H1 (cell line): ENCODE data around the gene INSM1. TPM values are rescaled to one million over a fixed set of nuclear protein-coding genes. Genes with fewer than 3 reads are reported as not detected.

Source experiments
- CTCF ChIA-PET: fragments of 300-600 bp; sonication (Branson Sonifier 250); formaldehyde crosslinking; loops from one replicate; lab custom pipeline; 2021; ENCODE audit not compliant: partially characterized antibody; lab: Charles Lee
- POLR2A ChIA-PET: fragments of 300-600 bp; sonication (Branson Sonifier 250); formaldehyde crosslinking; loops from one replicate; lab custom pipeline; 2021; ENCODE audit warnings: inconsistent platforms; ENCODE audit not compliant: partially characterized antibody; lab: Charles Lee
- DNase-seq, 2 experiments: peaks; one replicate each; pipeline versions ENCODE4 v3.0.0 to v3.0.0-alpha.2; 2010 to 2022; ENCODE audit warnings: low spot score in 2 of 2, low read depth in 1 of 2, mixed read lengths in 1 of 2
- FAIRE-seq: peaks from 2 replicates; lab custom pipeline; 2011; peaks lifted over from hg19 to GRCh38; lab: Jason Lieb, UNC
- H2AFZ ChIP-seq: 2 replicates; pipeline ENCODE4 v1.8.1; 2012; ENCODE audit warnings: low read length, inconsistent platforms
- H2AK5ac ChIP-seq: 2 replicates; pipeline ENCODE4 v1.6.1; 2013; ENCODE audit warnings: low read depth, low read length
- H2BK120ac ChIP-seq: replicated peaks from 2 replicates; pipeline ENCODE3; 2013; ENCODE audit warnings: low read depth, low read length, inconsistent platforms
- H2BK12ac ChIP-seq: 2 replicates; pipeline ENCODE4 v1.6.1; 2013; ENCODE audit warnings: low read depth, low read length
- H2BK15ac ChIP-seq: 2 replicates; pipeline ENCODE4 v1.6.1; 2013; ENCODE audit warnings: low read length
- H2BK20ac ChIP-seq: 2 replicates; pipeline ENCODE4 v1.6.1; 2013; ENCODE audit warnings: low read length
- H2BK5ac ChIP-seq: 2 replicates; pipeline ENCODE4 v1.6.1; 2013; ENCODE audit warnings: low read depth, low read length
- H3K14ac ChIP-seq: 2 replicates; pipeline ENCODE4 v1.6.1; 2013; ENCODE audit warnings: inconsistent platforms; ENCODE audit not compliant: insufficient read length
- H3K18ac ChIP-seq: 2 replicates; pipeline ENCODE4 v1.6.1; 2013; ENCODE audit warnings: low read length; ENCODE audit errors: extremely low read depth
- H3K23ac ChIP-seq: 2 replicates; pipeline ENCODE4 v1.6.1; 2013; ENCODE audit warnings: inconsistent platforms; ENCODE audit not compliant: insufficient read length
- H3K23me2 ChIP-seq: 2 replicates; pipeline ENCODE4 v1.6.1; 2013; ENCODE audit warnings: low read depth, low read length
- H3K27ac ChIP-seq: 2 replicates; pipeline ENCODE4 v1.6.1; 2011; ENCODE audit warnings: low read depth, low read length, inconsistent platforms
- H3K27me3 ChIP-seq, 4 experiments: replicated peaks in 1 of 4; 1 replicate in 1 of 4; 2 replicates in 3 of 4; pipeline versions ENCODE4 v1.6.1 to v1.8.1; 2011 to 2013; ENCODE audit warnings: low read length in 3 of 4, mild to moderate bottlenecking in 3 of 4, inconsistent platforms in 2 of 4, mixed read lengths in 2 of 4, moderate library complexity in 1 of 4; ENCODE audit not compliant: control insufficient read depth in 3 of 4, insufficient read depth in 3 of 4; ENCODE audit errors: extremely low read depth in 1 of 4
- H3K36me3 ChIP-seq, 4 experiments: 2 replicates each; pipeline versions ENCODE4 v1.6.1 to v1.8.1; 2011 to 2013; ENCODE audit warnings: mild to moderate bottlenecking in 4 of 4, low read length in 3 of 4, moderate library complexity in 2 of 4, control low read depth in 1 of 4, inconsistent platforms in 1 of 4; ENCODE audit not compliant: insufficient read depth in 4 of 4, control insufficient read depth in 2 of 4
- H3K4ac ChIP-seq: replicated peaks from 2 replicates; pipeline ENCODE3; 2013; ENCODE audit warnings: low read length, low read depth, mixed read lengths, inconsistent platforms; ENCODE audit not compliant: insufficient read length
- H3K4me1 ChIP-seq, 4 experiments: replicated peaks in 1 of 4; 1 replicate in 1 of 4; 2 replicates in 3 of 4; pipeline versions ENCODE4 v1.6.1 to v1.8.1; 2011 to 2013; ENCODE audit warnings: low read length in 3 of 4, inconsistent platforms in 2 of 4, mixed read lengths in 1 of 4; ENCODE audit not compliant: insufficient read depth in 4 of 4, control insufficient read depth in 3 of 4
- H3K4me2 ChIP-seq, 2 experiments: 2 replicates each; pipeline versions ENCODE4 v1.6.1 to v1.8.1; 2011 to 2013; ENCODE audit warnings: low read depth in 2 of 2, low read length in 2 of 2, control low read depth in 1 of 2, inconsistent platforms in 1 of 2, mild to moderate bottlenecking in 1 of 2; ENCODE audit not compliant: insufficient read depth in 1 of 2
- H3K4me3 ChIP-seq, 4 experiments: fragments of 200-600, 300-600 bp in 1 of 4; sonication (generic), shearing (Covaris generic), sonication (Bioruptor Twin) in 1 of 4; 2 replicates each; pipeline versions ENCODE4 v1.5.1 to v1.8.1; 2011 to 2016; ENCODE audit warnings: low read length in 4 of 4, low read depth in 3 of 4, control low read depth in 2 of 4, inconsistent platforms in 2 of 4, mild to moderate bottlenecking in 2 of 4, mixed read lengths in 1 of 4, moderate library complexity in 1 of 4; ENCODE audit not compliant: insufficient read depth in 2 of 4; ENCODE audit errors: extremely low read depth in 1 of 4
- H3K56ac ChIP-seq: replicated peaks from 2 replicates; pipeline ENCODE3; 2013; ENCODE audit warnings: low read depth, mild to moderate bottlenecking, mixed read lengths, low read length, inconsistent platforms; ENCODE audit not compliant: insufficient read length
- H3K79me1 ChIP-seq: 2 replicates; pipeline ENCODE4 v1.6.1; 2013; ENCODE audit warnings: low read depth, low read length, control low read depth
- H3K79me2 ChIP-seq, 2 experiments: 2 replicates each; pipeline versions ENCODE4 v1.6.1 to v1.8.1; 2012 to 2013; ENCODE audit warnings: low read length in 2 of 2, mild to moderate bottlenecking in 2 of 2, inconsistent platforms in 1 of 2; ENCODE audit not compliant: insufficient read depth in 2 of 2, control insufficient read depth in 1 of 2
- H3K9ac ChIP-seq, 4 experiments: replicated peaks in 1 of 4; 1 replicate in 1 of 4; 2 replicates in 3 of 4; pipeline versions ENCODE4 v1.6.1 to v1.8.1; 2011 to 2013; ENCODE audit warnings: low read depth in 3 of 4, low read length in 3 of 4, control low read depth in 2 of 4, mild to moderate bottlenecking in 2 of 4, moderate library complexity in 2 of 4, inconsistent platforms in 1 of 4; ENCODE audit errors: extremely low read depth in 1 of 4
- H3K9me3 ChIP-seq, 2 experiments: 2 replicates each; pipeline versions ENCODE4 v1.6.1 to v1.8.1; 2012 to 2013; ENCODE audit warnings: mild to moderate bottlenecking in 2 of 2, moderate library complexity in 2 of 2, control low read depth in 1 of 2, inconsistent platforms in 1 of 2, low read depth in 1 of 2, low read length in 1 of 2, mixed read lengths in 1 of 2; ENCODE audit not compliant: insufficient read depth in 2 of 2
- H4K20me1 ChIP-seq, 2 experiments: replicated peaks in 1 of 2; 2 replicates each; pipeline versions ENCODE3 to v1.8.1; 2011 to 2013; ENCODE audit warnings: inconsistent platforms in 2 of 2, low read length in 2 of 2, mild to moderate bottlenecking in 1 of 2; ENCODE audit not compliant: insufficient read depth in 2 of 2, control insufficient read depth in 1 of 2
- H4K5ac ChIP-seq: 2 replicates; pipeline ENCODE4 v1.6.1; 2013; ENCODE audit warnings: low read length, low read depth, mixed read lengths, inconsistent platforms; ENCODE audit not compliant: insufficient read length
- H4K8ac ChIP-seq: 2 replicates; pipeline ENCODE4 v1.8.0; 2013; ENCODE audit warnings: mild to moderate bottlenecking, moderate library complexity, low read length, inconsistent platforms; ENCODE audit not compliant: insufficient read depth; ENCODE audit errors: extremely low read depth
- H4K91ac ChIP-seq: replicated peaks from 2 replicates; pipeline ENCODE3; 2013; ENCODE audit warnings: low read length, mixed read lengths, inconsistent platforms; ENCODE audit not compliant: insufficient read length
- BACH1 ChIP-seq: IDR thresholded peaks from 2 replicates; pipeline ENCODE4 v1.6.1; 2012; ENCODE audit warnings: low read length, improper control_type of control experiment
- CEBPB ChIP-seq: IDR thresholded peaks from 2 replicates; pipeline ENCODE4 v1.6.1; 2012; ENCODE audit warnings: low read depth, low read length
- E2F6 ChIP-seq: IDR thresholded peaks from 2 replicates; pipeline ENCODE4 v1.6.1; 2012; ENCODE audit warnings: inconsistent platforms
- HDAC6 ChIP-seq: IDR thresholded peaks from one replicate; pipeline ENCODE4 v1.7.1; 2012; ENCODE audit warnings: low read depth, mild to moderate bottlenecking, inconsistent platforms, low read length, moderate library complexity
- KDM5A ChIP-seq: fragments of 200-600 bp; IDR thresholded peaks from 2 replicates; pipeline ENCODE4 v1.7.1; 2012; ENCODE audit warnings: mild to moderate bottlenecking, low read length, inconsistent platforms, mixed read lengths
- PHF8 ChIP-seq: fragments of 200-600 bp; sonication (generic); conservative IDR thresholded peaks from 2 replicates; pipeline ENCODE4 v1.7.1; 2012; ENCODE audit warnings: low read depth, mild to moderate bottlenecking, inconsistent platforms, low read length, moderate library complexity
- RNF2 ChIP-seq: fragments of 200-900, 300-1000 bp; sonication (generic); IDR thresholded peaks from 2 replicates; pipeline ENCODE4 v1.7.1; 2016; ENCODE audit warnings: borderline replicate concordance, low read depth, mild to moderate bottlenecking, antibody characterized with exemption, low read length; ENCODE audit not compliant: poor library complexity, severe bottlenecking; ENCODE audit errors: missing control alignments
- SP2 ChIP-seq: IDR thresholded peaks from 2 replicates; pipeline ENCODE4 v1.6.1; 2012; ENCODE audit warnings: mild to moderate bottlenecking, low read length, inconsistent platforms
- TAF1 ChIP-seq: IDR thresholded peaks from 2 replicates; pipeline ENCODE4 v1.6.1; 2011; ENCODE audit warnings: mild to moderate bottlenecking, low read depth, low read length
- WGBS, 2 experiments: shearing (Covaris generic) in 1 of 2; methylation state at CpG; one replicate each; pipeline versions ENCODE4 v1.1.6 to v1.1.7; 2013 to 2015; ENCODE audit warnings: low lambda C conversion rate in 2 of 2, mixed read lengths in 2 of 2, inconsistent platforms in 1 of 2, low coverage in 1 of 2, missing lambda C conversion rate in 1 of 2; ENCODE audit not compliant: insufficient replicate concordance in 2 of 2, insufficient coverage in 1 of 2, insufficient read length in 1 of 2; ENCODE audit errors: extremely low coverage in 1 of 2, missing lambda C conversion rate in 1 of 2; 5-methylcytosine and 5-hydroxymethylcytosine counted together
- polyA plus RNA-seq, 7 experiments: library from polyadenylated mRNA; depleted of rRNA in 3 of 7; stranded (reverse) in 5 of 7; unstranded in 2 of 7; fragments of >200 nt in 5 of 7; fragments of 200-250 nt in 2 of 7; gene quantifications; 1 replicate in 5 of 7; 2 replicates in 1 of 7; 4 replicates in 1 of 7; pipeline versions ENCODE4 v1.2.1 to v1.2.3, GENCODE V29; 2011 to 2013; ENCODE audit warnings: missing spikeins in 2 of 7, mixed read lengths in 2 of 7
- total RNA-seq: library from RNA; stranded (reverse); fragmentation: NEBNext Ultra II Directional; extraction: Animal tissue kit (Norgen Biotek cat#: 25700); gene quantifications from 2 replicates; pipeline ENCODE4 v1.2.1, GENCODE V29; 2021
- TF ChIP-seq, protein P1 (sequence below): IDR thresholded peaks from 2 replicates; pipeline ENCODE4 v1.6.1; 2011; ENCODE audit warnings: low read depth, mild to moderate bottlenecking, low read length; ENCODE audit not compliant: insufficient read depth

INSM1 gene
- total and polyA plus RNA-seq, 2 of the 8 experiments (the other 6 are each of a cell fraction or from before 2014, with no cell fraction given): 0.86 to 2.5 TPM

- Histone ChIP-seq H3K4me2 (peak overlapping the region; percentile 84 to 92), H3K36me3 (no peaks in the 10 kb centered on the region), H2BK120ac (no peak overlapping the region), H4K8ac (no peak overlapping the region), H4K5ac (no peak overlapping the region), H3K14ac (no peak overlapping the region), H3K9me3 (no peaks in the 10 kb centered on the region), H2BK12ac (0 out of 2 replicates have a peak overlapping the region, but pooled peaks have one; percentile 60), H3K79me2 (no peaks in the 10 kb centered on the region), H3K4ac (no peak overlapping the region), H3K23ac (no peak overlapping the region), H4K20me1 (peaks cover 0 to 1% of the 10 kb centered on the region in 2 experiments), H3K27me3 (peaks cover 28 to 85% (median 61%) of the 10 kb centered on the region in 4 experiments), H3K23me2 (peaks cover 25% of the 10 kb centered on the region; the same call in 1 of the 2 replicates), H3K4me1 (peaks cover 15 to 45% (median 16%) of the 10 kb centered on the region in 4 experiments), H2BK20ac (no peak overlapping the region), H2AFZ (no peak overlapping the region), H2BK15ac (no peak overlapping the region), H3K4me3 (peak overlapping the region; percentile 35 to 69 (median 57)), H3K18ac (peak overlapping the region; percentile 71), H3K56ac (no peak overlapping the region), H3K79me1 (no peaks in the 10 kb centered on the region), H4K91ac (no peak overlapping the region), H2AK5ac (no peak overlapping the region), H3K27ac (no peak overlapping the region), H3K9ac (no peak overlapping the region; a peak in 1 of 7 replicates), H2BK5ac (no peak overlapping the region)
- ChIA-PET POLR2A (interaction anchor here (0.5 to 1.5 kb wide), 4 partner anchors 16 to 192 kb away, joined by 3 to 5 read pairs (median 4); no protein-coding TSS in a partner anchor), CTCF (interaction anchor here (0.6 to 1.9 kb wide), 9 partner anchors 10 to 224 kb away, joined by 3 to 7 read pairs (median 3); no protein-coding TSS in a partner anchor)
- 2% methylated on average over 51 of the region's 86 CpGs; no CpG with 5 or more reads in 1 of the 2 experiments for WGBS, 2 experiments
- DNase-seq (peak in 1 of 2 experiments; percentile 78), FAIRE-seq (no peak)
- TF ChIP-seq KDM5A: no peak
- TF ChIP-seq RNF2: peak; percentile 11
- TF ChIP-seq HDAC6: no peak
- no peak for TF ChIP-seq PHF8
- no peak for TF ChIP-seq SP2
- no peak for TF ChIP-seq BACH1
- TF ChIP-seq, protein P1, sequence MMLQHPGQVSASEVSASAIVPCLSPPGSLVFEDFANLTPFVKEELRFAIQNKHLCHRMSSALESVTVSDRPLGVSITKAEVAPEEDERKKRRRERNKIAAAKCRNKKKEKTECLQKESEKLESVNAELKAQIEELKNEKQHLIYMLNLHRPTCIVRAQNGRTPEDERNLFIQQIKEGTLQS: no peak
- TF ChIP-seq CEBPB: no peak
- TF ChIP-seq TAF1: no peak
- TF ChIP-seq E2F6: peak; percentile 53
Measured at GRCh38 chr20:20369250-20370093, 1.6 kb downstream of the INSM1 start.
